HG03442 (cell line): ENCODE results near the gene MSI2.

Source experiments
- ATAC-seq: cut with Tn5 transposase; IDR thresholded peaks from one replicate; pipeline ENCODE4 v1.9.1; 2021; ENCODE audit warnings: mild to moderate bottlenecking, moderate library complexity; ENCODE audit not compliant: unreplicated experiment

MSI2 gene

DNA sequence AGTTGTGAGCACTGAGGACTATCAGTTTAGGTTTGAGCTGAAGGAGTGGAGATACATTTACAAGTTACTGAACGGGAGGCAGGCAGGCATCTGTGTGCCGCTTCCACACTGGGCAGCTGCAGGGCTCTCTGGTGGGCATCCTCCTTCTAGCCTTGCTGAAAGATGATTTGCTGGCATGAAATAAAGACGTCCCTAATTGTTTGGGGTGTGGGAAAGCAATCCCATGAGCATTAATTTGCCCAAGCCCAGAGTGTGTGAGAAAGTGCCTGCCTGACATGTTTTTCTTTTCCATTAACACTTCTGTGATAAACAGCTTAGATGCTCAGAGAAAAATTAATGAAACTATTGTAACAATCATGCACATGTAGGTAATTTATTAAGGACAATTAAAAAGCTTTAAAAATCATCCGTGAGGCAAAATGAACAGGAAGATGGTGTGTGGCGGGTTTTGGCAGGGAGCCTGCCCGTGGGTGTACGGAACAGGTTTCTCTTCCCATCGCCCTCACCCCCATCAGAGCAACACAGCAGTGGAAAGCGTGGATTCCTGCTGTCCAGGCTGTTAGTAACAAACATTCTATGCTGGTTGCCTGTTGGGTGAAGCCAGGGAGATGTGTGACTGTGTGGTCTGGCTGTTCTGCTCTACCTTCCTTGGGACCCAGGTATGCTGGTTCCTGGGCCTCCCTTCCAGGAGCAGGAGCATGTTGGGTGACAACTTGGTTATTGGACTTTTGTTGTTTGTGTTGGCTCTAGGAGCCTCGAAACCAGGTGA, 191.9 kb downstream of the MSI2 start:
- no peak for ATAC-seq

GRCh38 chr17:57448759-57449283, 192.5 kb downstream of the MSI2 start:
- no peak for ATAC-seq

GRCh38 chr17:57451191-57451590, 194.9 kb downstream of the MSI2 start:
- no peak for ATAC-seq

DNA sequence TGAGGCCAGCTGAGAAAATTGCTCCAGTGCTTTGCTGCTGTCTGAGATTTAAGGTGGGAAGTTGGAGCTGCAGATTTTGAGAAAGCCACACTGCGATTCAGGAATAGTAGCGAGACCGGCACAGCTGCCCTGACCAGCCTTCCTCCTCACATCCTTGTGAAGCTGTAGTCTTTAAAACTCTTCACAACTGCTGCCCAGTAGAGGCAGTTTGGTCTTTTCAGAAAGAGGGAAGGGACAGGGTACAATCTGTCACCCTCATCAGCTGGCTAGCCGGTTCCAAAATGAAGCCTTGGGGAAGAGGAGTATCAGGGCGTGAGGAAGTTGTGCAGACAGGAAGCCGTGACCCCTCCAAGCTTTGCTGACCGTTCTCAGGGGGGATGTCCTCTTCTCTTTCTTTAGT, 195.3 kb downstream of the MSI2 start:
- no peak for ATAC-seq

GRCh38 chr17:57453841-57454425, 197.6 kb downstream of the MSI2 start:
- no peak for ATAC-seq

GRCh38 chr17:57454729-57455062, 198.4 kb downstream of the MSI2 start:
- ATAC-seq, result no peak

DNA sequence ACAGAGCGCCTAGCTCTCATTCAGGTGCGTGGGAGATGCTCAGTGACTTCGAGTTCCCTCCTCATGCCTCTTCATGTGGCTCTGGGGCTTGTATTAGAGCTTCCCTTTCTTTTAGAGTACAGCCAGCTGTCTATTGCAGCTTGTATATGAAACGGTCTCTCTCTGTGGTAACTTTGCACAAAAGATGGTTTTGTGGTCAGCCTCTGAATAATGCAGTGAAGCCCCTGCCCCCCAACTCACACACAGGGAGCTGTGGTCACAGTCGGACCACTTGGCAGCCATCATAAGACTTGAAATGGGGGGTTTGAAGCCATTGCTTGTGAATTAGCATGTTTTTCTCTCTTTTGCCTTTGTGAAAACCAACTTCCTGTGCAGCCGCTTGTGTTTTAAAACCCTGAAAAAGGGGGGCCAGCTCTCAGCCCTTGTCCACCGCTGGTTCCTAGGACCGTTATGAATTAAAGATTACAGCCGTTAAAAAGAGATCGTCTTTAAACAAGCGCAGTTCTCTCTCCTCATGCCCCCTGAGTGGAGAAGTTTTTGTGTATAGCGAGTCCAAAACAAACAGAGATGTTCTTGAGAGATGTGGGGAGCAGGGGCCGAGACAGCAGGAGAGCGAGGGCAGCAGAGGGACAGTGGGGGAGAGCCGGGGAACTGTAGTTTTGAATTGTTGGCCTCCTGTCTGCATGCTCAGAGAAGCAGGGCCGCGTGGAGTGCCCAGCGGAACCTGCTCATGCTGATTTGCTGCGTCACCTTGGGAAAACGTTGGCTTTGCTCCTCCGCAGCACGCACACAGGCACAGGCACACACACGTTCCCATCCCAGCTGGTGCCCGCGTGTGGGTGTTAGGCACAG, 199.0 kb downstream of the MSI2 start:
- ATAC-seq, result peak; percentile 78

GRCh38 chr17:57456622-57457021, 200.3 kb downstream of the MSI2 start:
- ATAC-seq, result no peak

DNA sequence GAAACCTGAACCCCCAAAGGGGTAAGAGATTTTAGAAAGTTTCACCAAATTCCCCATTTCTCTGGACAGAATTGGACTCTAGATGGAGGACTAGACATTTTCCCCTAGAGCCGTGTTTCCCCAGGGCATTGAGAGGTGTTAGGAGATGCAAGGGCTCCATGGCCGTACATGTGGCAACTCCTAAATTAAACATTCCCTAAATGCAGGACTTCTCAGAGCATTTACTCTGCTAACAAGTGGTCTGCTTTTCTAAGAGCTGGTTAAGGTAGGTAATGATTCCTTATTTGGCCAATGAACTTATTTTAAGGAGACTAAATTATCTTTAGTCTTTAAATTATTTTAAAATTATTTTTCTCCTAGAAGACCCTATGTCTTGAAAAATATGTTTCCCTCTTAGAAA, 200.9 kb downstream of the MSI2 start:
- ATAC-seq, result no peak

DNA sequence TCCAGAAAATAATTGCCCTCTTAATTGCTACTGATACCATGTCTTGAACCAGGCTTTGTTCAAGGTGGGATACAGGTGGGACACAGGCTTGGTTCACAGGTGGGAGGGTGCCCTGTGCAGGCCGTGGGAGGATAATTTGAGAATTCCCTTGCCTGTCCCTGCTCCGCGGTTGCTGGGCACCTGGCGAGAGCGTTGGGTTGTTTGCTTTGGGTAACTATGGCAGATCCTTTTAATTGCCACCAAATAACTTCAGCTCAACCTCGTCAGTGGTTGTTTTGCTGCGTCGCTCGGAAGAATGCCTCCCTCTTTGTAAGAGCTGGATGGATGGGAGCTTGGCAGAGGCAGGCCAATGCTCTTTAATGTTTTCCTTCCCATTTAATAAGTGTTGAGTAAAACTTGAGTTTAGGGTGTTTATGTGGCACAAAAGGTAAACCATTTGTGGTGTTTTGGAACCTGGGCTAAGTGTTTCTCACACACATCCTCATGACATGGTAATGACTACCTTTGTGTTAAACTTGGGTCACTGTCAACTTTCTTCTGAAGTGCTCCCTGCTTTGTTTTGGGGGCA, 202.5 kb downstream of the MSI2 start:
- no peak for ATAC-seq

DNA sequence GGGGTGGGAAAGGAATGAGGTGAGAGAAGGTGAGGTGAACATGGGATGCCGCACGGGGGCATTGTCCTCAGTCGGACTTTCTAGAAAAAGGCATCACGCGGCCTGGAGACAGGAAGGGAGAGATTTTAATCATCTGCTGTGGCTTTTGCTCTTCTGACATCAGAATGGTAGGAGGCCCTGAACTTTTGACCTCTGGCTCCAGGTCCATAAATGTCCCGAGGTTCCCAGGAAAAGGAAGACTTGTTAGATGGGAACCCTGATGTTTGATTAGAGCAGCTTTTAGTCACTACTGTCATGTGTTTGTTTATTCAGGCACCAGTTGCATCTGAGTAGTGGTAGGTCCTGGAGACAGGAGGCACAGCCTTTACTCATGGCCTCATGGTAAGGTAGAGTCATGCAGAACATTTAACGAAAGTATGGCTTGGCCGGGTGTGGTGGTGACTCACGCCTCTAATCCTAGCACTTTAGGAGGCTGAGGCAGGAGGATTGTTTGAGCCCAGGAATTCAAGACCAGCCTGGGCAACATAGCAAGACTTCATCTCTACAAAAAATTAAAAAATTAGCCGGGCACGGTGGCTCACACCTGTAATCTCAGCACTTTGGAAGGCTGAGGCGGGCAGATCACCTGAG, 203.1 kb downstream of the MSI2 start:
- ATAC-seq, result no peak

- no peak for ATAC-seq
Measured at GRCh38 chr17:57461082-57461481, 204.8 kb downstream of the MSI2 start.

DNA sequence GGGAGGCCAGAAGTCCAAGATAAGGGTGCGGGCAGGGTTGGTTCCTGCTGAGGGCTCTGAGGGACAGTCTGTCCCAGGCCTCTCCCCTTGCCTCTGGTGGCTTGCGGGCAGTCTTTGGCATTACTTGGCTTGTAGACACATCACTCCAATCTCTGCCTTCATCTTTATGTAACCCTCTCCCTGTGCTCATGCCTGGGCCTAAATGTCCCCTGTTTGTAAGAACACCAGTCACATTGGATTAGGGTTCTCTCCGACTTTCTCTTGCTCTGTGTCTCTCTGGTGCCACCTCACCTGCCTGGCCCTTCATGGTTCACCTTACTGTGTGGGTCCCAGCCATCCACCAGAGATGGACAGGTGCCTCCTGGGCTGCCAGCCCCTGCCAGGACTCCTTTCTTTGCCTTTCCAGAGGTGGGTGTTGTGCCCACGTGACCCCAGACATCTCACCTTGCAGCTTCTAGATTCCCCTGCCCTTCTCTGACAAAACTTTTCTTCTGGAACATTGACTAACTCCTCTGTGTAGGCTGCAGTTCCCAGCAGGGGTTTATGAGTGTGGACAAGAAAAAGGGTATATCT, 205.8 kb downstream of the MSI2 start:
- no peak for ATAC-seq

GRCh38 chr17:57463103-57463885, 207.0 kb downstream of the MSI2 start:
- ATAC-seq, result peak; percentile 85

- no peak for ATAC-seq
Measured at GRCh38 chr17:57464191-57464864, 208.0 kb downstream of the MSI2 start.

- no peak for ATAC-seq
Measured at GRCh38 chr17:57465610-57466009, 209.3 kb downstream of the MSI2 start.

DNA sequence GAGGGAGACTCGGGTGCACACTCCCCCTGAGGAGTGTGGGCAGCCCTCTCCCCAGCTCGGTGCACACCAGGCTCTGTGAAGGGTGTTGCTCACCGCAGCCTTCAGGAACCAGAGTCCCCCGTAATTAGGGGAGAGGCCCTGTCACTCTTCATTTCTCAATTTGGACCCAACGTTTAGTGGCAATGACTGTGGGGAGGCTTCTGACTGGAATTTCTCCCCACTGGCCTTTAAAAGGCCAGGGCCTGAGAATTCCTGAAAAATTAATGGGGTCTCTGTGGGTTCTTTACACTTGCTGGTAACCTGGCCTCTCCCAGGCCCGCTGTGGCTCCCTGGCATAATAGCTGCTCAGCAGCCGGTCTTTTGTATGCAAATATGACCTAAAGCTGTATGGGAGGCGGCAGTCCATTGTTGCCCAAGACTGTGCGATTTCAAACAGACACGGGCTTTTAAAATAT, 209.7 kb downstream of the MSI2 start:
- no peak for ATAC-seq

GRCh38 chr17:57466521-57466920, 210.2 kb downstream of the MSI2 start:
- ATAC-seq, result no peak

- ATAC-seq, result no peak
Measured at GRCh38 chr17:57467226-57467625, 210.9 kb downstream of the MSI2 start.
